HepG2 (cell line): Measurements from ENCODE around the gene ZMYND12.

Experiments used
- CBX1 ChIP-seq: IDR thresholded peaks from one replicate; pipeline ENCODE4 v1.6.1; 2016; ENCODE audit warnings: antibody characterized with exemption, low read depth
- GABPA ChIP-seq, 2 experiments: IDR thresholded peaks; 2 replicates each; pipeline ENCODE4 v1.6.1; 2011 to 2016; ENCODE audit warnings: low read depth in 2 of 2, low read length in 1 of 2, missing biosample characterization in 1 of 2, missing genetic modification characterization in 1 of 2
- HIVEP1 ChIP-seq: sonication (generic); formaldehyde crosslinking; IDR thresholded peaks from 2 replicates; pipeline ENCODE4 v1.4.0; 2020; ENCODE audit warnings: mild to moderate bottlenecking, missing genetic modification reagents
- HOXA3 ChIP-seq: sonication (generic); formaldehyde crosslinking; IDR thresholded peaks from 2 replicates; pipeline ENCODE4 v1.5.0; 2020; ENCODE audit warnings: missing genetic modification reagents
- POLR2AphosphoS2 ChIP-seq: IDR thresholded peaks from 2 replicates; pipeline ENCODE4 v1.6.1; 2011; ENCODE audit warnings: low read depth, low read length, improper control_type of control experiment
- POLR2AphosphoS5 ChIP-seq: IDR thresholded peaks from 2 replicates; pipeline ENCODE4 v1.6.1; 2012; ENCODE audit warnings: low read depth, low read length
- SCMH1 ChIP-seq: sonication (generic); formaldehyde crosslinking; IDR thresholded peaks from 2 replicates; pipeline ENCODE4 v1.9.0; 2021; ENCODE audit warnings: missing genetic modification reagents, mild to moderate bottlenecking, borderline replicate concordance
- SMC3 ChIP-seq: IDR thresholded peaks from 2 replicates; pipeline ENCODE4 v1.6.1; 2011; ENCODE audit warnings: low read length, improper control_type of control experiment
- ZNF143 ChIP-seq: sonication (generic); formaldehyde crosslinking; IDR thresholded peaks from 2 replicates; pipeline ENCODE4 v1.4.0; 2020; ENCODE audit warnings: missing genetic modification reagents
- TF ChIP-seq, protein P1 (sequence below): sonication (generic); formaldehyde crosslinking; conservative IDR thresholded peaks from 2 replicates; pipeline ENCODE4 v1.4.0; 2020; ENCODE audit warnings: missing genetic modification reagents
- TF ChIP-seq, protein P2 (sequence below): sonication (generic); formaldehyde crosslinking; IDR thresholded peaks from 2 replicates; pipeline ENCODE4 v1.5.0; 2020; ENCODE audit warnings: mild to moderate bottlenecking, missing genetic modification reagents, moderate library complexity
- TF ChIP-seq, protein P3 (sequence below): sonication (generic); formaldehyde crosslinking; IDR thresholded peaks from 2 replicates; pipeline ENCODE4 v1.4.0; 2020; ENCODE audit warnings: mild to moderate bottlenecking, missing genetic modification reagents
- TF ChIP-seq, protein P4 (sequence below): IDR thresholded peaks from 2 replicates; pipeline ENCODE4 v1.6.1; 2016

DNA sequence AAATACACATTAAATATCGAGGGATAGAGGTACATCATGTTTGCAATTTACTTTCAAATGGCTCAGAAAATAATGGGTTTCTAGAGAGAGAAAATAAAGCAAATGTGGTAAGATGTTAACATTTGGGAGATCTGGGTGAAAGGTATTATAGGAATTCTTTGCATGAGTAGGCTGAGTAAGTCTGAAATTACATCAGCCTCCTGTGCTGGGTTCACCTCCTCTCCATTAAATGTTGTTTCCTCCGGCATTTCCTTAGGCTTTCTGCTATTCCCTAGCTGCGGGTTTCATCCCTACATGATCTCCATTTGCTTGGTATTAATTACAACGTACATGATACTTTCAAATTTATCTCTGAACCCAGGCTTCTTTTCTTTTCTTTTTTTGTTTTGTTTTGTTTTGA is 31.6 kb downstream of the ZMYND12 start:
- no peak for TF ChIP-seq GABPA (IDR thresholded peaks at IDR 0.05; ENCODE audit: low read depth, low read length)
- no peak for TF ChIP-seq GABPA (CRISPR knock-in tag; IDR thresholded peaks at IDR 0.05; ENCODE audit: low read depth)
- no peak for TF ChIP-seq POLR2AphosphoS2
- TF ChIP-seq, protein P1, sequence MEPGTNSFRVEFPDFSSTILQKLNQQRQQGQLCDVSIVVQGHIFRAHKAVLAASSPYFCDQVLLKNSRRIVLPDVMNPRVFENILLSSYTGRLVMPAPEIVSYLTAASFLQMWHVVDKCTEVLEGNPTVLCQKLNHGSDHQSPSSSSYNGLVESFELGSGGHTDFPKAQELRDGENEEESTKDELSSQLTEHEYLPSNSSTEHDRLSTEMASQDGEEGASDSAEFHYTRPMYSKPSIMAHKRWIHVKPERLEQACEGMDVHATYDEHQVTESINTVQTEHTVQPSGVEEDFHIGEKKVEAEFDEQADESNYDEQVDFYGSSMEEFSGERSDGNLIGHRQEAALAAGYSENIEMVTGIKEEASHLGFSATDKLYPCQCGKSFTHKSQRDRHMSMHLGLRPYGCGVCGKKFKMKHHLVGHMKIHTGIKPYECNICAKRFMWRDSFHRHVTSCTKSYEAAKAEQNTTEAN (CRISPR knock-in tag), result no peak
- TF ChIP-seq, protein P2, sequence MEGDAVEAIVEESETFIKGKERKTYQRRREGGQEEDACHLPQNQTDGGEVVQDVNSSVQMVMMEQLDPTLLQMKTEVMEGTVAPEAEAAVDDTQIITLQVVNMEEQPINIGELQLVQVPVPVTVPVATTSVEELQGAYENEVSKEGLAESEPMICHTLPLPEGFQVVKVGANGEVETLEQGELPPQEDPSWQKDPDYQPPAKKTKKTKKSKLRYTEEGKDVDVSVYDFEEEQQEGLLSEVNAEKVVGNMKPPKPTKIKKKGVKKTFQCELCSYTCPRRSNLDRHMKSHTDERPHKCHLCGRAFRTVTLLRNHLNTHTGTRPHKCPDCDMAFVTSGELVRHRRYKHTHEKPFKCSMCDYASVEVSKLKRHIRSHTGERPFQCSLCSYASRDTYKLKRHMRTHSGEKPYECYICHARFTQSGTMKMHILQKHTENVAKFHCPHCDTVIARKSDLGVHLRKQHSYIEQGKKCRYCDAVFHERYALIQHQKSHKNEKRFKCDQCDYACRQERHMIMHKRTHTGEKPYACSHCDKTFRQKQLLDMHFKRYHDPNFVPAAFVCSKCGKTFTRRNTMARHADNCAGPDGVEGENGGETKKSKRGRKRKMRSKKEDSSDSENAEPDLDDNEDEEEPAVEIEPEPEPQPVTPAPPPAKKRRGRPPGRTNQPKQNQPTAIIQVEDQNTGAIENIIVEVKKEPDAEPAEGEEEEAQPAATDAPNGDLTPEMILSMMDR (CRISPR knock-in tag), result no peak
- no peak for TF ChIP-seq POLR2AphosphoS5
- TF ChIP-seq HOXA3, result no peak
- TF ChIP-seq, protein P3, sequence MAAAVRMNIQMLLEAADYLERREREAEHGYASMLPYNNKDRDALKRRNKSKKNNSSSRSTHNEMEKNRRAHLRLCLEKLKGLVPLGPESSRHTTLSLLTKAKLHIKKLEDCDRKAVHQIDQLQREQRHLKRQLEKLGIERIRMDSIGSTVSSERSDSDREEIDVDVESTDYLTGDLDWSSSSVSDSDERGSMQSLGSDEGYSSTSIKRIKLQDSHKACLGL (CRISPR knock-in tag), result no peak
- TF ChIP-seq CBX1, result no peak
- TF ChIP-seq, protein P4, sequence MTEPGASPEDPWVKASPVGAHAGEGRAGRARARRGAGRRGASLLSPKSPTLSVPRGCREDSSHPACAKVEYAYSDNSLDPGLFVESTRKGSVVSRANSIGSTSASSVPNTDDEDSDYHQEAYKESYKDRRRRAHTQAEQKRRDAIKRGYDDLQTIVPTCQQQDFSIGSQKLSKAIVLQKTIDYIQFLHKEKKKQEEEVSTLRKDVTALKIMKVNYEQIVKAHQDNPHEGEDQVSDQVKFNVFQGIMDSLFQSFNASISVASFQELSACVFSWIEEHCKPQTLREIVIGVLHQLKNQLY (CRISPR knock-in tag), result no peak
- no peak for TF ChIP-seq SCMH1 (CRISPR knock-in tag)
- no peak for TF ChIP-seq ZNF143
- no peak for TF ChIP-seq HIVEP1 (CRISPR knock-in tag)
- no peak for TF ChIP-seq SMC3
